Heart left ventricle (tissue), 16 donors: Measurements from ENCODE around the gene FAM234A. TPM values are rescaled to one million over a fixed set of nuclear protein-coding genes. Genes with fewer than 3 reads are reported as not detected.

Experiments
- ATAC-seq, 4 donors: fragments of 200-7000 bp; cut with Tn5 transposase; one replicate each; pipeline ENCODE4 v1.9.1; 2020 to 2022; ENCODE audit warnings: moderate library complexity in 4 of 4, mild to moderate bottlenecking in 3 of 4, moderate number of reproducible peaks in 1 of 4
- DNase-seq, 5 donors: peaks; one replicate each; pipeline ENCODE4 v3.0.0-alpha.2; 2020
- H3K27ac ChIP-seq, 12 donors: fragments of 200-600 bp; sonication (generic) in 4 of 12; one replicate each; pipeline versions ENCODE4 v1.5.0 to v1.8.0; 2016 to 2022; ENCODE audit warnings: mild to moderate bottlenecking in 2 of 12
- H3K27me3 ChIP-seq, 9 donors: fragments of 200-600 bp; sonication (generic) in 2 of 9; one replicate each; pipeline versions ENCODE4 v1.5.1 to v1.8.0; 2016 to 2022; ENCODE audit warnings: mild to moderate bottlenecking in 3 of 9
- H3K36me3 ChIP-seq, 9 donors: fragments of 200-600 bp; sonication (generic) in 2 of 9; one replicate each; pipeline versions ENCODE4 v1.5.0 to v1.8.0; 2018 to 2022; ENCODE audit warnings: mild to moderate bottlenecking in 2 of 9
- H3K4me1 ChIP-seq, 12 donors: fragments of 200-600 bp; sonication (generic) in 4 of 12; one replicate each; pipeline versions ENCODE4 v1.5.0 to v1.8.0; 2016 to 2022; ENCODE audit warnings: mild to moderate bottlenecking in 3 of 12
- H3K4me3 ChIP-seq, 12 donors: fragments of 200-600 bp; sonication (generic) in 4 of 12; one replicate each; pipeline versions ENCODE4 v1.5.0 to v1.8.0; 2017 to 2022; ENCODE audit warnings: mild to moderate bottlenecking in 9 of 12, moderate library complexity in 4 of 12
- H3K9me3 ChIP-seq, 12 donors: fragments of 200-600 bp; sonication (generic) in 4 of 12; one replicate each; pipeline versions ENCODE4 v1.5.0 to v1.8.0; 2016 to 2022; ENCODE audit warnings: mild to moderate bottlenecking in 1 of 12
- CTCF ChIP-seq, 12 donors: fragments of 200-600 bp; sonication (generic) in 4 of 12; IDR thresholded peaks; one replicate each; pipeline versions ENCODE4 v1.5.0 to v1.8.0; 2018 to 2022; ENCODE audit warnings: antibody characterized with exemption in 12 of 12, mild to moderate bottlenecking in 5 of 12
- POLR2A ChIP-seq, 2 donors: fragments of 450-650 bp; IDR thresholded peaks; one replicate each; pipeline ENCODE4 v1.6.1; 2017; ENCODE audit warnings: antibody characterized with exemption in 2 of 2, mild to moderate bottlenecking in 2 of 2, moderate library complexity in 2 of 2
- WGBS, 4 donors: extraction: QIAGEN DNeasy Blood & Tissue Kit in 2 of 4; methylation state at CpG; one replicate each; pipeline versions ENCODE4 v1.1.5 to v1.1.7; 2013 to 2018; 5-methylcytosine and 5-hydroxymethylcytosine counted together
- intact Hi-C, 10 donors: fragments of 100-400 bp; cut with DNase I; formaldehyde crosslinking; loops; one replicate each; pipeline versions ENCODE4 v1.11.1 to v1.14.2; 2022
- polyA plus RNA-seq, 2 donors: library from polyadenylated mRNA; stranded (reverse); fragments of 200-250 nt; gene quantifications; one replicate each; pipeline ENCODE4 v1.2.3, GENCODE V29; 2013
- total RNA-seq, 9 donors: library from RNA; depleted of rRNA in 2 of 9; stranded (reverse); fragments of >200 nt in 2 of 9; fragmentation: NEBNext Ultra II Directional in 3 of 9; extraction: Animal tissue kit (Norgen Biotek cat#: 25700) in 3 of 9; gene quantifications; one replicate each; pipeline versions ENCODE4 v1.1.0 to v1.2.4, GENCODE V29; 2016 to 2023
- donor health status: ischemic (EF 13 %, LVEDD 7.1; RV severe dilation, severe dysfunction).
- donor health status: healthy with polysubstance abuse.
- donor health status: DM: no; HTN: yes; CAD: no.
- donor health status: DM: no; HTN: no; CAD: no.
- donor health status: ischemic (EF 25% LVEDD 6.9; RV normal size, moderate dysfunction).
- donor health status: ischemic (EF 25% LVEDD 5.7; RV mildly dilated, moderate dysfunction).
- donor health status: healthy.
- donor health status: DM: yes; HTN: yes; CAD: no.
- donor health status: ischemic (EF 35%, LVEDD 5.7; RV mildly dilated, moderate dysfunction).
- donor health status: nonischemic (EF 11% LVEDD 7.7; RV severe dilation, severe dysfunction).
- donor health status: DM: yes; HTN: yes; CAD: no.
- donor health status: PGD.
- donor health status: ischemic (EF 29% LVEDD 5.4; RV normal size, mild dysfunction).
- donor health status: nonischemic (EF 23%, LVEDD 6.1; RV moderate dilation, normal function).

FAM234A gene
- total and polyA plus RNA-seq, 11 donors: 110 to 201 (median 146) TPM

GRCh38 chr16:192686-193085, 41.9 kb upstream of the FAM234A start:
- no peak for DNase-seq
- TF ChIP-seq CTCF (IDR thresholded peaks at IDR 0.05) (no peak), POLR2A (IDR thresholded peaks at IDR 0.05) (no peak)
- ATAC-seq: no peak
- Histone ChIP-seq H3K4me3 (no peak overlapping the region), H3K4me1 (no peaks in the 10 kb centered on the region), H3K36me3 (peaks cover 3 to 100% (median 99%) of the 10 kb centered on the region in 9 donors), H3K27me3 (no peaks in the 10 kb centered on the region), H3K9me3 (no peaks in the 10 kb centered on the region), H3K27ac (no peak overlapping the region)
- intact Hi-C loops: no loop called here
- 94 to 97% (median 97%) methylated on average over 11 of the region's 11 CpGs for WGBS, 4 donors

- H3K36me3 ChIP-seq: peaks cover 3 to 100% (median 100%) of the 10 kb centered on the region in 9 donors
- ATAC-seq: no peak
These were observed 41.2 kb upstream of the FAM234A start for GRCh38 chr16:193441-193840.

GRCh38 chr16:194516-194915, 40.1 kb upstream of the FAM234A start:
- intact Hi-C loops: no loop called here
- no peaks in the 10 kb centered on the region for H3K27me3 ChIP-seq
- WGBS, 4 donors: 90 to 98% (median 96%) methylated on average over 6 of the region's 6 CpGs
- ATAC-seq (no peak), DNase-seq (no peak)
- no peaks in the 10 kb centered on the region for H3K4me1 ChIP-seq
- H3K9me3 ChIP-seq: no peaks in the 10 kb centered on the region
- no peak for TF ChIP-seq CTCF (IDR thresholded peaks at IDR 0.05)
- no peak for TF ChIP-seq POLR2A (IDR thresholded peaks at IDR 0.05)
- H3K4me3 ChIP-seq: no peak overlapping the region
- peaks cover 3 to 100% (median 100%) of the 10 kb centered on the region in 9 donors for H3K36me3 ChIP-seq
- no peak overlapping the region for H3K27ac ChIP-seq

More at GRCh38 chr16:193441-193840, 41.2 kb upstream of the FAM234A start:
- no peaks in the 10 kb centered on the region for H3K27me3 ChIP-seq
- H3K4me1 ChIP-seq: no peaks in the 10 kb centered on the region
- intact Hi-C loops: no loop called here
- 94 to 97% (median 95%) methylated on average over 14 to 15 of the region's 15 CpGs for WGBS, 4 donors
- TF ChIP-seq POLR2A (IDR thresholded peaks at IDR 0.05) (no peak), CTCF (IDR thresholded peaks at IDR 0.05) (no peak)
- H3K4me3 ChIP-seq: no peak overlapping the region
- no peak overlapping the region for H3K27ac ChIP-seq
- no peaks in the 10 kb centered on the region for H3K9me3 ChIP-seq
- DNase-seq: no peak

- intact Hi-C loops: no loop called here
- DNase-seq: no peak
- Histone ChIP-seq H3K4me1 (no peaks in the 10 kb centered on the region), H3K4me3 (no peak overlapping the region), H3K27ac (no peak overlapping the region), H3K36me3 (peaks cover 0 to 98% (median 96%) of the 10 kb centered on the region in 9 donors), H3K27me3 (no peaks in the 10 kb centered on the region), H3K9me3 (no peaks in the 10 kb centered on the region)
- TF ChIP-seq CTCF (IDR thresholded peaks at IDR 0.05) (no peak), POLR2A (IDR thresholded peaks at IDR 0.05) (no peak)
- ATAC-seq: no peak
- WGBS, 4 donors: 89 to 95% (median 93%) methylated on average over 5 of the region's 5 CpGs
These were observed 34.2 kb upstream of the FAM234A start for GRCh38 chr16:200388-200787.
